ENCODE results near the gene SMG1. TPM values are rescaled to one million over a fixed set of nuclear protein-coding genes. Genes with fewer than 3 reads are reported as not detected.
"Not testable (repeated sequence)": the region's sequence is repeated elsewhere in the genome, so short reads cannot be mapped to it uniquely, and the experiment has no call there.

Gene SMG1
- 32.9 and 34.0 TPM in 2 replicates for total RNA-seq (2014; rRNA removed; shearing (Covaris generic))

DNA sequence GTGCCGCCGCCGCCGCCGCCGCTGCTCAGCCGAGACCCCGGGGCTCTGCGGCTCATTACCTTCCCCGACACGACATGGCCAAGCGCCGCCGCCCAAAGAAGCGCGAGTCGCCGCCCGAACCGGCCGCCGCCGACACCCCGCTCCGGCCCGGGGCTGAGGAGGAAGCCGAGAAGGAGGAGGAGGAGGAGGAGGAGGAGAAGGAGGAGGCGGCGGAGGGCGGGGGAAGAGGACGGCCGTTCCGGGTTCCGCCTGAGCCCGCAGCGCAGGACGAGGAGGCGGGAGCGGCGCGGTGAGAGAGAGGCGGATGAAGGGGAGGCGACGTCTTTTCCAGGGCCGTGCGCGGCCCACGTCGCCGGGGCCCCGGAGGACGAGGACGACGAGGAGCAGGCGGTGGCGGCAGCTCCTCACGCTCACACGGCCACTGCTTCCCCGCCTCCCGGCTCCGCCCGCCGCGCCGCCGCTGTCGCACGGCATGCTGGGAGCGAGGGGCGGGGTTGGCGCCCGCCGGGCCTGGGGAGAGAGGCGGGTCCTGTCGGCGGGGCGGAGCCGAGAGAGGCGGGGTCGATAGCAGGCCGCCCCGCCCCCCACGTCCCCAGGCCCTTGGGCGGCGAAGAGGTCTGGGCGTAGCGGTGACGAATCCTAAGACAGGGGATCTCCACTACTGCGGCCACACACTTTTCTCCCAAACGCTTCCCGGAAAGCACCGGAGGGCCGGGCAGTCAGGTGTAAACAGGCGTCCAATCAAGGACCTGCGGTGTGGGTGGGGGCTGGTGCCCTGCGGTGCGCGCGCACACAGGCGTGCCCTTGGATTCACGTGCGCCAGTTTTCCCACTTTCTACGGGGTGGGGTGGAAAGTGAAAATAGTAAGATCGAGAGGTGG lies at the start of gene SMG1:
TSS of gene SMG1 (minus strand) at position 423 of the 880 bp plus-strand sequence. CDS start at position 56, 367 bp downstream.
- DNase-seq (ENCODE audit: low spot score) = peak; percentile 99

GRCh38 chr16:18975109-18975508 lies 48.9 kb upstream of the SMG1 start:
- no peak for DNase-seq (ENCODE audit: low spot score)

DNA sequence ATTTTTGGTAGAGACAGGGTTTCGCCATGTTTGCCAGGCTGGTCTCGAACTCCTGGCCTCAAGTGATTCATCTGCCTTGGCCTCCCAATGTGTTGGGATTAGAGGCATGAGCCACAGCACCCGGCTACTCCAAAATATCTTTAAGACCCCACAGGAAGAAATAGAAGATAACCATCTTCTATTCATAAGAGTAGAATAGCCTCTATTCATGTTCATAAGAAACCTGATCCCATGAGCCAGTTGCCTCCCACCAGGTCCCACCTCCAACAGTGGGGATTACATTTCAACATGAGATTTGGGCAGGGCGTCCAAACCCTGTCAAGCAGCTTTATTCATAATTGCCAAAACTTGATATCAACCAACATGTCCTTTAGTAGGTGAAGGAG lies 43.6 kb upstream of the SMG1 start:
- DNase-seq (ENCODE audit: low spot score) = no peak

- peak; percentile 76 for DNase-seq (ENCODE audit: low spot score)
Measured at GRCh38 chr16:18969050-18969854, 43.0 kb upstream of the SMG1 start.

DNA sequence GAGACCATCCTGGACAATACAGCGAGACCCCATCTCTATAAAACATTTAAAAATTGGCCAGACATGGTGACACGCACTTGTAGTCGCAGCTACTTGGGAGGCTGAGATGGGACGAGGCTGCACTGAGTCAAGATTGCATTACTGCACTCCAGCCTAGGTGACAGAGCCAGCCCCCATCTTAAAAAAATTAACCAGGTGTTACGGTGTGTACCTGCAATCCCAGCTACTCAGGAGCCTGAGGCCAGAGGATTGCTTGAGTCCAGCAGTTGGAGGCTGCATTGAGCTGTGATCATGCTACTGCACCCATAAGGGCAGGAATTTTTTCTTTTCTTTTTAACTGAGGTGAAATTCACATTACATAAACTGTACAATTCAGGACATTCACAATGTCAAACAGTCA lies 40.6 kb upstream of the SMG1 start:
- DNase-seq (ENCODE audit: low spot score) = no peak

DNA sequence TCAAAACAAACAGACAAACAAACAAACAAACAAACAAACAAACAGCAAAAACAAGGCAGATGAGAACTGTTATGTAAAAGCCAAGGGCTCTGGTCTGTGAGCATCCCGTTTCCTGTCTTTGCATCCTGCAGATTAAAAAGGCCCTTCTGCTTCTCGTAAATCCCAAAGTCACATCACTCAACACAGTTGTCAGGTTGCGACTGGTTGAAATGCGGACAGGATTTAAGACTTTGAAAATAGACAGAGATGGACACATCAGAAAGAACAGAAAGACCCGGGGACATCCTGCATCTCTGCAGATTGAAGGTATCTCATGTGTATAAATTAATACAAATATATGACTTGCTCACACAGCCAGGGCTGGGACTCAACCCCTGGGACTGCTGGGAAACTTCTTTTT lies 39.3 kb upstream of the SMG1 start:
- no peak for DNase-seq (ENCODE audit: low spot score)

DNA sequence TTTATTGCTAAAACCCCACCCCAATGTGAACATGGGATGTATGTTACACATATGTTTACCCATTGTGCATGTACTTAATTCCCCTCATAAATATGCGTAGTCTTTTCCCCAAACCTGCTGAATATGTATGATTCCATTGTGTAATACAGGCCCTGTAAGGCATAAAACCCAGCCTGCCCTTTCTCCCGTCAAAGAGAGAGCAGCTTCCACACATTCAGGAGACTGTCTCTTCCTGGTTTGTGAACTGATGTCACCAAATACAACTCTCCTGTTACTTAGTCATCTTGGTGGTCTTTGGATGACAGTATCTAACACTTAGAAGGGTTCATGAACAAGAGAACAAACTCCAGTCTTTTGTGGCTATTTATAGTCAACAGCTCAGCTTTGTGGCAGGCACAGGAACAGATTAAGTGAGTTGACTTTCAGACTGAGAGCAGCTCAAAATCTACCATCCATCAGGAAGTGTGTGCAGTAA lies 32.9 kb upstream of the SMG1 start:
- DNase-seq (ENCODE audit: low spot score) = peak; percentile 33

DNA sequence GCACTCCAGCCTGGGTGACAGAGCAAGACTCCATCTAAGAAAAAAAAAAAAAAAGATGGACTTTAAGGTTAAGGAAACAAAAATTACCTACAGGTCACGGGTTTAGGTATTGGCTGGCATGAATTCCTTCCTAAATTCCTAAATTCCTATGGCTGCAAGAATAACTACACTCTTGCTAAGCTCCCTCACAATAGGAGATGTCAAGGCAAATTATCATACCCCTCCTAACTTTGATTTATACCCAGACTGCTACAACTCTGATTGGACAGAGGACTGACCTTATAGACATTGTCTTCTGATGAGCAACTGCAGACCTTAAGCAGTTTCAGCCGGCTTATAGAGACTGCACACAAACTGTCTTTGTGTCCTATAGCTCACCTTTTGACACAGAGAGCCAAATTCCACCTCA lies 32.4 kb upstream of the SMG1 start:
- DNase-seq (ENCODE audit: low spot score) = peak; percentile 58

DNA sequence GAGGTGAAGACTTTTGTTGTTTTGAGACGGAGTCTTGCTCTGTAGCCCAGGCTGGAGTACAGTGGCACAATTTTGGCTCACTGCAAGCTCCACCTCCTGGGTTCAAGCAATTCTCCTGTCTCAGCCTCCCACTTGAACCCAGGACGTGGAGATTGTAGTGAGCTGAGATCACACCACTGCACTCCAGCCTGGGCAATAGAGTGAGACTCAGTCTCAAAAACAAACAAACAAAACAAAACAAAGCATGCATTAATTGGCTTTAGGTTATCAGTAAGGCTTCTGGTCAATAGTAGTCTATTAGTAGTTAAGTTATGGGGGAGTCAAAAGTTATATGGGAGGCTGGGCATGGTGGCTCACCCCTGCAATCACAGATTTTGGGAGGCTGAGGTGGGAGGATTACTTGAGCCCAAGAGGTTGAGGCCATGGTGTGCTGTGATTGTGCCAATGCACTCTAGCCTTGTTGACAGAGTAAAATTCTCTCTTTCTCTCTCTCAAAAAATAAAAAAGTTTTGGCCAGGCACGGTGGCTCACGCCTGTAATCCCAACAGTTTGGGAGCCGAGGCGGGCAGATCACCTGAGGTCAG lies 30.5 kb upstream of the SMG1 start:
- DNase-seq (ENCODE audit: low spot score) = not testable (repeated sequence)

- DNase-seq (ENCODE audit: low spot score) = not testable (repeated sequence)
Measured at GRCh38 chr16:18955874-18956580, 29.8 kb upstream of the SMG1 start.

DNA sequence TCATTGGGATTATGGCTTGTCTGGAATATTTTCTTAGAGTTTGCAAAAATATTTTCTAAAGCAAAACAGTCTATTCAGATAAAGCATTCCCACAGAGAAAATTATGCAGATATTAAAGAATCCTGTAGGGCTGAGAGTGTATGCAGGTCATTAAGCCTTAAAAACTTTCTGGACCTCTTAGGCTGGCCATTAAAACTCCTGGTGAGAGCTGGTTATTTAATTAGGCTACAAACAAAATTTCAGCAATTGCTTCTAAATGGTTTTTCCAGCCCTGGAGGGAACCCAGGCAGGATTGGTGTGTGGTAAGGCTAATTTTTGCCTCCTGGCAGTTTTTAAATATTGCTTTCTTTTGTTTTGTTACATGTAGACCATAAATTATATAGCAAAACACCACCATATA lies 27.3 kb upstream of the SMG1 start:
- DNase-seq (ENCODE audit: low spot score) = no peak

GRCh38 chr16:18950469-18951185 lies 24.4 kb upstream of the SMG1 start:
- no peak for DNase-seq (ENCODE audit: low spot score)

DNA sequence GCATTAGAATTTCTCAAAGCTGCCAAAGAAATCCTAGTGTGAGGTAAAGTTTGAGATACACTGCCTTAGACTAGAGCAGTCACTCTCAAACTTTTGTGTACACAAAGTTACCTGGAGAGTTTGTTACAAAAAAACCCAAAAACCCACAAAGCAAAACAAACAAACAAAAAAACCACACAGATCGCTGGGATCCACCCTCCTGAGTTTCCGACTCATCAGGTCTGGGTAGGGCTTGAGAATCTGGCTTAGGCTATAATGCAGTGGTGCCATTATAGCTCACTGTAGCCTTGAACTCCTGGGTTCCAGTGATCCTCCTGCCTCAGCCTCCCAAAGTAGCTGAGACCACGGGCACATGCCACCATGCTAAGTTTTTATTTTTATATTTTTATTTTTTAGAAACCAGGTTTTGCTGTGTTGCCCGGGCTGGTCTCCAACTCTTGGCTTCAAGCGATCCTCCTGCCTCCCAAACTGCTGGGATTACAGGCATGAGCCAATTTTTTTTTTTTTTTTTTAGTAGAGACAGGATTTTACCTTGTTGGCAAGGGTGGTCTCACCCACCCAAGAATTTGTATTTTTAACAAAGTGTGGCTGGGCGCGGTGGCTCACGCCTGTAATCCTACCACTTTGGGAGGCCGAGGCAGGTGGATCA lies 22.3 kb upstream of the SMG1 start:
- no peak for DNase-seq (ENCODE audit: low spot score)

- no peak for DNase-seq (ENCODE audit: low spot score)
Measured at GRCh38 chr16:18945233-18945632, 19.0 kb upstream of the SMG1 start.

- no peak for DNase-seq (ENCODE audit: low spot score)
Measured at GRCh38 chr16:18943414-18943813, 17.2 kb upstream of the SMG1 start.

GRCh38 chr16:18942061-18942460 lies 15.9 kb upstream of the SMG1 start:
- no peak for DNase-seq (ENCODE audit: low spot score)

GRCh38 chr16:18941471-18941870 lies 15.3 kb upstream of the SMG1 start:
- DNase-seq (ENCODE audit: low spot score) = no peak

DNA sequence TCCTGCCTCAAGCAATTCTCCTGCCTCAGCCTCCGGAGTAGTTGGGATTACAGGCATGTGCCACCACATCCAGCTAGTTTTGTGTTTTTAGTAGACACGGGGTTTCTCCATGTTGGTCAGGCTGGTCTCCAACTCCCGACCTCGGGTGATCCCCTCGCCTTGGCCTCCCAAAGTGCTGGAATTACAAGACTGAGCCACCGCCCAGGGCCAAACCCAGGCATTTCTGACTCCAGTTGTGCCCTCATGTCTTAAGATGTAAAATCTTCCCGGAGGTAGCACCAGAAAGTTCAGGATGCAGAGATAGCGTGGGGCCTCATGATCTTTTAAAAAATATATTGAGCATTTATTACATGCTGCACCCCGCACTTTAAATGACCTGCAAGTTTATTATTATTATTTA lies 12.8 kb upstream of the SMG1 start:
- DNase-seq (ENCODE audit: low spot score) = no peak

- DNase-seq (ENCODE audit: low spot score) = no peak
Measured at GRCh38 chr16:18937390-18937789, 11.2 kb upstream of the SMG1 start.

GRCh38 chr16:18936727-18937340 lies 10.6 kb upstream of the SMG1 start:
- no peak for DNase-seq (ENCODE audit: low spot score)

Measured in A172 (cell line).